Fibroblast of villous mesenchyme (primary cell): Measurements from ENCODE around the gene AK9. TPM values are rescaled to one million over a fixed set of nuclear protein-coding genes. Genes with fewer than 3 reads are reported as not detected.
A peak's percentile ranks its signal among the peaks of the same experiment; 100 is the strongest.
"Not testable (repeated sequence)": the region's sequence is repeated elsewhere in the genome, so short reads cannot be mapped to it uniquely, and the experiment has no call there.

Experiments
- DNase-seq: peaks from one replicate; pipeline ENCODE4 v3.0.0-alpha.2; 2010; ENCODE audit warnings: low read depth
- H3K4me3 ChIP-seq: 2 replicates; pipeline ENCODE4 v1.5.1; 2011; ENCODE audit warnings: low read depth, mild to moderate bottlenecking, low read length
- CTCF ChIP-seq: IDR thresholded peaks from 2 replicates; pipeline ENCODE4 v1.5.1; 2012; ENCODE audit warnings: low read depth, mild to moderate bottlenecking, low read length; ENCODE audit not compliant: insufficient read depth
- total RNA-seq: library from RNA; depleted of rRNA; stranded (reverse); fragments of >200 nt; gene quantifications from 2 replicates; pipeline ENCODE4 v1.2.3, GENCODE V29; 2012

AK9 gene
- total RNA-seq: 3.5 TPM in 2 replicates

- H3K4me3 ChIP-seq: peak within 1 kb of the TSS; percentile 87
- TF ChIP-seq CTCF: no peak
- DNase-seq: peak; percentile 89
Observed at GRCh38 chr6:109690737-109691621, at the start of gene AK9, which contains the start of gene FIG4. Gene AK9 (minus strand): TSS chr6:109691202. CDS start chr6:109675745, 15,457 bp downstream. Gene FIG4 (plus strand): TSS chr6:109691296. CDS start chr6:109691436, 140 bp downstream.

DNA sequence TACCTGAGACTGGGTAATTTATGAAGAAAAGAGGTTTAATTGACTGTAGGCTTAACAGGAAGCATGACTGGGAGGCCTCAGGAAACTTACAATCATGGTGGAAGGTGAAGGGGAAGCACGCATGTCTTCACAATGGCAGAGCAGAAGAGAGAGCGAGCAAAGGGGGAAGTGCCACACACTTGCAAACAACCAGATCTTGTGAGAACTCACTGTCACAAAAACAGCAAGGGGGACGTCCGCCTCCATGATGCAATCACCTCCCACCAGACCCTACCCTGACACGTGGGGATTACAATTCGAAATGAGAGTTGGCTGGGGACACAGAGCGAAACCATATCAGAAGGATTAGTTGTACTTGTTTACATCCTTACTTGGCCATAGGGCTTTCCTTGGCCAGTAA lies 49.8 kb upstream of the AK9 start:
- no peak overlapping the region for H3K4me3 ChIP-seq
- DNase-seq: no peak
- no peak for TF ChIP-seq CTCF

DNA sequence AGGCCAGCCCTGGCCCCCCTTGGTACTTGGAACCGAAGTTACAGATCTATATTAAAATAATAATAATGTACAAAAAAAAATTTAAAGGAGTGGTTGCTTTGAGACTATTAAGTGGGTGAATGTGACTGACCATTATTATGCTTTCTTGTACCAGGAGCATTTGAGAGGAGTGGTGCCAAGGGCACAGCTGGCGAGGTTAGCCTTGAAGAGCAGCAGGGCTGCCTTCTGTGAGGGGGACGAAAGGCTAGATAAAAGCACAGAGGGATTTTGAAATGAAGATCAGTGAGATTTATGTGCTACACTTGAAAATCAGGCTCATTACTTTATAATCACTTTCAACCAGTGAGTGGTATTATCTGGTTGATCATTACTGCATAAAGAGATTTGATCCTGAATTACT lies 48.7 kb upstream of the AK9 start:
- DNase-seq: no peak
- TF ChIP-seq CTCF: no peak
- H3K4me3 ChIP-seq: no peak overlapping the region

DNA sequence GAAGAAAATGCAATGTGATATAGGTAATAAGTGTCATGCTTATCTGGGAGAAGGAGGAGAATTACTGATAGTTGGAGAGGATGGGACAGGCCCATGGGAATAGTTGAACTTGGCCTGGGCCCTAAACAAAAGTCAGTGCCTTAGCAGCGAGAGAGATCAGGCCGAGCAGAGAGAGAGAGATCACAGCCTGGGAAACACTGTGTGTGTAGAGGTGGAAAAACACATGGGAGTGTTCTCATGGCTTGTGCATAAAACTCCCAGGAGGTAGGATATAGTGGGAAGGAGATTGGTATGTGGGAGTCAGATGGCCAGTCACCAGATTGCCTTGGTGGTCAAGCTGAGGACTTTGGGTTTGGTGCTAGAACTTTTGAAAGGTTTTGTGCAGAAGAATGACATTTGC lies 47.7 kb upstream of the AK9 start:
- no peak overlapping the region for H3K4me3 ChIP-seq
- DNase-seq: no peak
- no peak for TF ChIP-seq CTCF

DNA sequence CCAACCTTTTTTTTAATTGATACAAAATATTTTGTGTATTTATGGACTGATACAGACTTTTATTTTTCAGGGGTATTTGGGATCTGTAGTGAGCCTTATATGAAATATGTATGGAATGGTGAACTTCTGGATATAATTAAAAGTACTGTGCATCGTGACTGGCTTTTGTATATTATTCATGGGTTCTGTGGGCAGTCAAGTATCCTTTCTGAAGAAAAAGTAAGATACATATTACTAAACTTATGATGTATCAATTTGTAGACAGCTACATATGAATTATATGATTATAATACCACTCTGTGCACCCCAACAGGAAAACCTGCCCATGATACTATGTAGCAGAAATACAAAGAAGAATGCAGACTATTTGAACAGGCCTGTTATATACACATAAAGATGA lies 47.3 kb upstream of the AK9 start:
- H3K4me3 ChIP-seq: no peak overlapping the region
- DNase-seq: no peak
- TF ChIP-seq CTCF: no peak

- DNase-seq: no peak
- no peak overlapping the region for H3K4me3 ChIP-seq
- no peak for TF ChIP-seq CTCF
Observed at GRCh38 chr6:109736273-109737025, 45.4 kb upstream of the AK9 start.

- DNase-seq, H3K4me3 ChIP-seq: not testable (repeated sequence)
Observed at GRCh38 chr6:109725250-109725649, 34.2 kb upstream of the AK9 start.
